Measurements from ENCODE around the gene CBLC.

DNA sequence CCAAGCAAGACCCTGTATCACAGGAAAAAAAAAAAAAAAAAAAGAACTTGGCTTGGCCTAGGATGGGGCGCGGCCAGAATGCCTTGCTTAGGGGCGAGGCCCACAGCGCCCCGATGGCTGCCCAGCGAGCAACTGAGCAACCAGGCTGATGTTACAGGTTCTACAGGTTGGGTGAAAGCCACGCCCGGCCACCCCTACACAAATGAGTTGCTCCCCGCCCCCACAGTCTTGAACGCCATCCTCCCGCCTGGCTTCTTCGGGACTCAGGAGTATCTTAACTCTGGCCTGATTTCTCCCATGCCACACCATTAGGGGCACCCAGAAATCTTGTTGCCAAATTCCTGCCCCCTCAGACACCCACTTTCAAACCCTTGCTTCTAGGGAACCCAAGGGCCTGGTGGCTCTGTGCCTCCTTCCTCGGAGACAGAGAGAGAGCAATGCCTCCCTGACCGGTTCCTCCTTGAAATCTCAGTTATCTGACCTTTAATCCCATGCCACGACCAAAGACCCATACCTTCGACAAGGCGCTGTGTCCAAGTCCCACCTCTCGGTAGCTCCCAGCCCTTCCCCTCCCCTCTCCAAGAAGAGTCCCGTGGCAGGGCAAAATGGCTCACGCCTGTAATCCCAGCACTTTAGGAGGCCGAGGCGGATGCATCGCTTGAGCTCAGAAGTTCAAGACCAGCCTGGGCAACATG is 1.1 kb upstream of the CBLC start:
- TF ChIP-seq POLR2AphosphoS5 (IDR thresholded peaks at IDR 0.05) = no peak
- TF ChIP-seq CTCF (IDR thresholded peaks at IDR 0.05) = no peak
